SK-N-SH (cell line): ENCODE measurements around the gene UQCR11. TPM values are rescaled to one million over a fixed set of nuclear protein-coding genes. Genes with fewer than 3 reads are reported as not detected.

Experiments used
- CTCF ChIA-PET: fragments of 300-600, 350-600 bp; formaldehyde crosslinking; extraction: SDS; loops from one replicate; lab custom pipeline; 2021; lab: Yijun Ruan, JAX
- POLR2A ChIA-PET: fragments of 350-600 bp; sonication (Branson Sonifier 250); formaldehyde crosslinking; extraction: SDS; loops from one replicate; lab custom pipeline; 2020; ENCODE audit warnings: antibody characterized with exemption, inconsistent platforms; lab: Yijun Ruan, JAX
- DNase-seq: peaks from one replicate; pipeline ENCODE4 v3.0.0; 2012
- H2AFZ ChIP-seq: fragments of 200-600 bp; sonication (generic); 2 replicates; pipeline ENCODE4 v1.8.1; 2016; ENCODE audit warnings: antibody characterized with exemption, mild to moderate bottlenecking, low read depth
- H3F3A ChIP-seq: fragments of 200-600 bp; sonication (generic); replicated peaks from 2 replicates; pipeline ENCODE3; 2016; ENCODE audit warnings: antibody characterized with exemption, mild to moderate bottlenecking; ENCODE audit not compliant: insufficient read depth
- H3K27ac ChIP-seq, 2 experiments: fragments of 200-500 bp in 1 of 2; fragments of 200-600 bp in 1 of 2; sonication (Bioruptor generic) in 1 of 2; sonication (generic), shearing (Covaris generic) in 1 of 2; 2 replicates each; pipeline versions ENCODE4 v1.5.1 to v1.6.1; 2014 to 2016; ENCODE audit warnings: low read depth in 2 of 2, inconsistent platforms in 1 of 2, low read length in 1 of 2, mild to moderate bottlenecking in 1 of 2, mixed read lengths in 1 of 2
- H3K27me3 ChIP-seq: fragments of 200-600 bp; sonication (generic), shearing (Covaris generic); 2 replicates; pipeline ENCODE4 v1.6.1; 2016; ENCODE audit warnings: mixed run types; ENCODE audit not compliant: insufficient read depth
- H3K36me3 ChIP-seq, 2 experiments: fragments of 200-500 bp in 1 of 2; fragments of 200-600 bp in 1 of 2; sonication (Bioruptor generic) in 1 of 2; sonication (generic) in 1 of 2; replicated peaks in 1 of 2; 2 replicates each; pipeline versions ENCODE3 to v1.5.1; 2014 to 2016; ENCODE audit warnings: low read length in 1 of 2, mild to moderate bottlenecking in 1 of 2; ENCODE audit not compliant: insufficient read depth in 2 of 2, control insufficient read depth in 1 of 2
- H3K4me1 ChIP-seq, 2 experiments: fragments of 200-500 bp in 1 of 2; fragments of 200-600 bp in 1 of 2; sonication (Bioruptor generic) in 1 of 2; sonication (generic), shearing (Covaris generic) in 1 of 2; 2 replicates each; pipeline versions ENCODE4 v1.5.1 to v1.6.1; 2014 to 2016; ENCODE audit warnings: low read depth in 1 of 2, low read length in 1 of 2, mixed run types in 1 of 2; ENCODE audit not compliant: insufficient read depth in 2 of 2, control insufficient read depth in 1 of 2
- H3K4me2 ChIP-seq: fragments of 200-600 bp; sonication (generic), shearing (Covaris generic); 2 replicates; pipeline ENCODE4 v1.6.1; 2017; ENCODE audit warnings: mixed run types
- H3K4me3 ChIP-seq, 2 experiments: fragments of 200-500 bp in 1 of 2; fragments of 200-600 bp in 1 of 2; sonication (Bioruptor generic) in 1 of 2; sonication (generic), shearing (Covaris generic) in 1 of 2; 2 replicates each; pipeline versions ENCODE4 v1.5.1 to v1.8.1; 2014 to 2016; ENCODE audit warnings: low read depth in 2 of 2, inconsistent platforms in 1 of 2, low read length in 1 of 2, mild to moderate bottlenecking in 1 of 2, mixed read lengths in 1 of 2, moderate library complexity in 1 of 2
- H3K79me2 ChIP-seq: fragments of 200-600 bp; sonication (generic); 2 replicates; pipeline ENCODE4 v1.8.1; 2017; ENCODE audit warnings: mild to moderate bottlenecking; ENCODE audit not compliant: insufficient read depth
- H3K9ac ChIP-seq: fragments of 200-600 bp; sonication (generic); 2 replicates; pipeline ENCODE4 v1.6.1; 2017; ENCODE audit warnings: mixed run types
- H3K9me2 ChIP-seq: fragments of 200-600 bp; sonication (generic); 2 replicates; pipeline ENCODE4 v1.6.1; 2017; ENCODE audit warnings: mixed run types
- H3K9me3 ChIP-seq: fragments of 200-600 bp; sonication (generic); 2 replicates; pipeline ENCODE4 v1.6.1; 2017; ENCODE audit warnings: mixed run types, mild to moderate bottlenecking, moderate library complexity
- H4K20me1 ChIP-seq: fragments of 200-600 bp; sonication (generic); 2 replicates; pipeline ENCODE4 v1.6.1; 2017; ENCODE audit warnings: mild to moderate bottlenecking, mixed run types; ENCODE audit not compliant: insufficient read depth
- ELF1 ChIP-seq: IDR thresholded peaks from 2 replicates; pipeline ENCODE4 v1.4.0; 2012
- EZH2phosphoT487 ChIP-seq: fragments of 200-600 bp; sonication (generic); IDR thresholded peaks from 2 replicates; pipeline ENCODE4 v1.6.1; 2017; ENCODE audit warnings: low read depth, mixed run types, mild to moderate bottlenecking, antibody characterized with exemption, moderate library complexity, borderline replicate concordance
- FOXJ3 ChIP-seq: sonication (generic); formaldehyde crosslinking; IDR thresholded peaks from 2 replicates; pipeline ENCODE4 v1.5.1; 2020; ENCODE audit warnings: mild to moderate bottlenecking, missing genetic modification reagents
- FOXM1 ChIP-seq: IDR thresholded peaks from 2 replicates; pipeline ENCODE4 v1.4.0; 2012; ENCODE audit warnings: low read depth, mild to moderate bottlenecking
- GATA2 ChIP-seq: sonication (generic); formaldehyde crosslinking; IDR thresholded peaks from 2 replicates; pipeline ENCODE4 v1.5.0; 2020; ENCODE audit warnings: mild to moderate bottlenecking, missing genetic modification reagents
- JUND ChIP-seq: IDR thresholded peaks from 2 replicates; pipeline ENCODE4 v1.4.0; 2012
- MXI1 ChIP-seq: IDR thresholded peaks from 2 replicates; pipeline ENCODE4 v1.6.1; 2012; ENCODE audit warnings: mild to moderate bottlenecking, low read depth, low read length, improper control_type of control experiment
- NFIC ChIP-seq: IDR thresholded peaks from 2 replicates; pipeline ENCODE4 v1.4.0; 2012; ENCODE audit warnings: borderline replicate concordance
- NRF1 ChIP-seq: IDR thresholded peaks from 2 replicates; pipeline ENCODE4 v1.6.1; 2012; ENCODE audit warnings: low read depth, mild to moderate bottlenecking, low read length
- SIN3A ChIP-seq: IDR thresholded peaks from 2 replicates; pipeline ENCODE4 v1.6.1; 2012; ENCODE audit warnings: low read depth, mild to moderate bottlenecking, low read length, moderate library complexity, borderline replicate concordance
- TCF12 ChIP-seq: IDR thresholded peaks from 2 replicates; pipeline ENCODE4 v1.4.0; 2012
- YY1 ChIP-seq: IDR thresholded peaks from 2 replicates; pipeline ENCODE4 v1.4.0; 2012; ENCODE audit warnings: low read depth, mild to moderate bottlenecking
- WGBS: methylation state at CpG from one replicate; pipeline ENCODE4 v1.1.6; 2017; ENCODE audit warnings: low lambda C conversion rate; 5-methylcytosine and 5-hydroxymethylcytosine counted together
- polyA plus RNA-seq, 3 experiments: library from polyadenylated mRNA; depleted of rRNA; stranded (reverse); fragments of >200 nt; gene quantifications; 2 replicates each; pipeline ENCODE4 v1.2.3, GENCODE V29; 2012
- TF ChIP-seq, protein P1 (sequence below): IDR thresholded peaks from 2 replicates; pipeline ENCODE4; 2012
- TF ChIP-seq, protein P2 (sequence below): IDR thresholded peaks from 2 replicates; pipeline ENCODE4 v1.4.0; 2012; ENCODE audit warnings: low read depth, borderline replicate concordance
- TF ChIP-seq, protein P3 (sequence below): fragments of 200-600 bp; sonication (generic); IDR thresholded peaks from 2 replicates; pipeline ENCODE4 v1.6.1; 2017; ENCODE audit warnings: antibody characterized with exemption, mild to moderate bottlenecking, moderate library complexity

UQCR11 gene
- polyA plus RNA-seq, 1 of the 3 experiments (the other 2 are of a cell fraction): 372 TPM

DNA sequence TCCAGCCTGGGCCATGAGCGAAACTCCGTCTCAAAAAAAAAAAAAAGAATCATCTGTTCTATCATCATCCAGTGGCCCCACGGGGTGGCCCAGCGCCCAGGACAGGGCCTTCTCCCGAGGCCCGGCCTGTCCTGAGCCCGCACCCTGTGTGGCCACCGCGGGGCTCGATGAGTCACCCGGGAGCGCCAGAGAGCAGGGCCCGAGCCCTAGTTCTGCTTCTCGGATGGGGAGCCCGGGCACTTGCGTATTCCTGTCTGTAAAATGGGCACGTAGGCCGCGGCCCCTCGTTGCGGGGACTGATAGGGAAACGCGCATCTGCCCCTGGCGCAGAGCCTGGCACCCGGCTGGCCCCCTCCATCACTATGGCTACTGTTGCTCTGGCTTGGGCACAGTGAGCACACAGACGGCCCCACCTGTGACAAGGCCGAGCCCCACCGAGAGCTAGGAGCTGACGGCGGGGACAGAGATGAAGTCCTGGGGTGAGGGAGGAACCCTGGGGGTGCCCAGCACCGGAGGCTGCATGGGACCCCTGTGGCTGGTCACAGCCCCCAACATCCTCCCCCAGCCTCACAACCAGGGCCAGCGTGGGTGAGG, 21.3 kb upstream of the UQCR11 start:
- Histone ChIP-seq H3K4me2 (no peak overlapping the region), H4K20me1 (peaks cover 15% of the 10 kb centered on the region; the same call in 1 of the 2 replicates), H3K9me2 (no peaks in the 10 kb centered on the region), H3K4me1 (no peaks in the 10 kb centered on the region), H3K36me3 (peaks cover 0 to 43% of the 10 kb centered on the region in 2 experiments), H3K79me2 (peaks cover 11% of the 10 kb centered on the region; the same call in 1 of the 2 replicates), H3K4me3 (no peak overlapping the region), H2AFZ (no peak overlapping the region), H3K9ac (no peak overlapping the region), H3K9me3 (no peaks in the 10 kb centered on the region), H3F3A (peaks cover 2% of the 10 kb centered on the region), H3K27ac (no peak overlapping the region), H3K27me3 (no peaks in the 10 kb centered on the region)
- TF ChIP-seq EZH2phosphoT487 (no peak), GATA2 (CRISPR knock-in tag) (no peak), JUND (no peak), FOXM1 (no peak), NFIC (no peak), MXI1 (no peak), FOXJ3 (CRISPR knock-in tag) (no peak), YY1 (no peak), TCF12 (no peak), ELF1 (no peak), SIN3A (no peak), NRF1 (no peak)
- TF ChIP-seq, protein P1, sequence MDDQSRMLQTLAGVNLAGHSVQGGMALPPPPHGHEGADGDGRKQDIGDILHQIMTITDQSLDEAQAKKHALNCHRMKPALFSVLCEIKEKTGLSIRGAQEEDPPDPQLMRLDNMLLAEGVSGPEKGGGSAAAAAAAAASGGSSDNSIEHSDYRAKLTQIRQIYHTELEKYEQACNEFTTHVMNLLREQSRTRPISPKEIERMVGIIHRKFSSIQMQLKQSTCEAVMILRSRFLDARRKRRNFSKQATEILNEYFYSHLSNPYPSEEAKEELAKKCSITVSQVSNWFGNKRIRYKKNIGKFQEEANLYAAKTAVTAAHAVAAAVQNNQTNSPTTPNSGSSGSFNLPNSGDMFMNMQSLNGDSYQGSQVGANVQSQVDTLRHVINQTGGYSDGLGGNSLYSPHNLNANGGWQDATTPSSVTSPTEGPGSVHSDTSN: no peak
- TF ChIP-seq, protein P2, sequence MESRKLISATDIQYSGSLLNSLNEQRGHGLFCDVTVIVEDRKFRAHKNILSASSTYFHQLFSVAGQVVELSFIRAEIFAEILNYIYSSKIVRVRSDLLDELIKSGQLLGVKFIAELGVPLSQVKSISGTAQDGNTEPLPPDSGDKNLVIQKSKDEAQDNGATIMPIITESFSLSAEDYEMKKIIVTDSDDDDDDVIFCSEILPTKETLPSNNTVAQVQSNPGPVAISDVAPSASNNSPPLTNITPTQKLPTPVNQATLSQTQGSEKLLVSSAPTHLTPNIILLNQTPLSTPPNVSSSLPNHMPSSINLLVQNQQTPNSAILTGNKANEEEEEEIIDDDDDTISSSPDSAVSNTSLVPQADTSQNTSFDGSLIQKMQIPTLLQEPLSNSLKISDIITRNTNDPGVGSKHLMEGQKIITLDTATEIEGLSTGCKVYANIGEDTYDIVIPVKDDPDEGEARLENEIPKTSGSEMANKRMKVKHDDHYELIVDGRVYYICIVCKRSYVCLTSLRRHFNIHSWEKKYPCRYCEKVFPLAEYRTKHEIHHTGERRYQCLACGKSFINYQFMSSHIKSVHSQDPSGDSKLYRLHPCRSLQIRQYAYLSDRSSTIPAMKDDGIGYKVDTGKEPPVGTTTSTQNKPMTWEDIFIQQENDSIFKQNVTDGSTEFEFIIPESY: no peak
- TF ChIP-seq, protein P3, sequence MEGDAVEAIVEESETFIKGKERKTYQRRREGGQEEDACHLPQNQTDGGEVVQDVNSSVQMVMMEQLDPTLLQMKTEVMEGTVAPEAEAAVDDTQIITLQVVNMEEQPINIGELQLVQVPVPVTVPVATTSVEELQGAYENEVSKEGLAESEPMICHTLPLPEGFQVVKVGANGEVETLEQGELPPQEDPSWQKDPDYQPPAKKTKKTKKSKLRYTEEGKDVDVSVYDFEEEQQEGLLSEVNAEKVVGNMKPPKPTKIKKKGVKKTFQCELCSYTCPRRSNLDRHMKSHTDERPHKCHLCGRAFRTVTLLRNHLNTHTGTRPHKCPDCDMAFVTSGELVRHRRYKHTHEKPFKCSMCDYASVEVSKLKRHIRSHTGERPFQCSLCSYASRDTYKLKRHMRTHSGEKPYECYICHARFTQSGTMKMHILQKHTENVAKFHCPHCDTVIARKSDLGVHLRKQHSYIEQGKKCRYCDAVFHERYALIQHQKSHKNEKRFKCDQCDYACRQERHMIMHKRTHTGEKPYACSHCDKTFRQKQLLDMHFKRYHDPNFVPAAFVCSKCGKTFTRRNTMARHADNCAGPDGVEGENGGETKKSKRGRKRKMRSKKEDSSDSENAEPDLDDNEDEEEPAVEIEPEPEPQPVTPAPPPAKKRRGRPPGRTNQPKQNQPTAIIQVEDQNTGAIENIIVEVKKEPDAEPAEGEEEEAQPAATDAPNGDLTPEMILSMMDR: no peak
- CTCF ChIA-PET: interaction anchor here (0.6 kb wide), 1 partner anchor 46 kb away, joined by 3 read pairs; no protein-coding TSS in a partner anchor
- DNase-seq: no peak
- 88% methylated on average over 24 of the region's 32 CpGs for WGBS
- POLR2A ChIA-PET: no interaction called here
